NOMO-1 treated with dmso at 0.1 percent for 144 hours (cell line): Measurements from ENCODE around the gene SNX13.

Experiments used
- DNase-seq: peaks from one replicate; lab custom pipeline; 2025; ENCODE audit not compliant: unreplicated experiment; lab: John Stamatoyannopoulos, UW

SNX13 gene, protein sequence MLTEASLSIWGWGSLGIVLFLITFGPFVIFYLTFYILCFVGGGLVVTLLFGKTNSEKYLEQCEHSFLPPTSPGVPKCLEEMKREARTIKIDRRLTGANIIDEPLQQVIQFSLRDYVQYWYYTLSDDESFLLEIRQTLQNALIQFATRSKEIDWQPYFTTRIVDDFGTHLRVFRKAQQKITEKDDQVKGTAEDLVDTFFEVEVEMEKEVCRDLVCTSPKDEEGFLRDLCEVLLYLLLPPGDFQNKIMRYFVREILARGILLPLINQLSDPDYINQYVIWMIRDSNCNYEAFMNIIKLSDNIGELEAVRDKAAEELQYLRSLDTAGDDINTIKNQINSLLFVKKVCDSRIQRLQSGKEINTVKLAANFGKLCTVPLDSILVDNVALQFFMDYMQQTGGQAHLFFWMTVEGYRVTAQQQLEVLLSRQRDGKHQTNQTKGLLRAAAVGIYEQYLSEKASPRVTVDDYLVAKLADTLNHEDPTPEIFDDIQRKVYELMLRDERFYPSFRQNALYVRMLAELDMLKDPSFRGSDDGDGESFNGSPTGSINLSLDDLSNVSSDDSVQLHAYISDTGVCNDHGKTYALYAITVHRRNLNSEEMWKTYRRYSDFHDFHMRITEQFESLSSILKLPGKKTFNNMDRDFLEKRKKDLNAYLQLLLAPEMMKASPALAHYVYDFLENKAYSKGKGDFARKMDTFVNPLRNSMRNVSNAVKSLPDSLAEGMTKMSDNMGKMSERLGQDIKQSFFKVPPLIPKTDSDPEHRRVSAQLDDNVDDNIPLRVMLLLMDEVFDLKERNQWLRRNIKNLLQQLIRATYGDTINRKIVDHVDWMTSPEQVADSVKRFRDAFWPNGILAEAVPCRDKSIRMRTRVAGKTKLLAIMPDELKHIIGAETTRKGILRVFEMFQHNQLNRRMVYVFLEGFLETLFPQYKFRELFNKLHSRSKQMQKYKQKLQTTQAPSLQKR

GRCh38 chr7:17940302-17940883 is at the start of gene SNX13:
Gene SNX13, minus strand, starts transcription at chr7:17940494. Its CDS starts 199 bp downstream, at chr7:17940295.
- DNase-seq, result peak; percentile 69

GRCh38 chr7:17989546-17989945 is 49.3 kb upstream of the SNX13 start:
- DNase-seq, result no peak

DNA sequence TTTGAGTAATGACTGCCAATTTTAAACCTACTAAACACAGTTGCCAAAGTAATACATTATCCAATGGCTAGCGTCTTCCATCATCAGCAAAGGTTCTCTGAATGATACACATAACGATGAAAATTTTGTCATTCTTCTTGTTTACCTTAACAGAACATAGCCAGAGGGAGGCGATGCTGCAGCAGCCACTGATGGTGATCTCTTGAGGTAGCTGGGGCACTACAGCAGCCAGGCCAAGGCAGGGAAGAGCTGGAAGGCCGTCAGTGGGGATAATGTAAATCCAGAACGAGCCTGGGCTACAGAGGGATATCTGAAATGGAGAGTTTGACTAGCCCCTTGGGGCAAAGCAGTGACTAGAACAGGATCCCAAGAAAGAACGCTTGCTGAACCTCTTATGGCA is 48.6 kb upstream of the SNX13 start:
- DNase-seq, result no peak

- DNase-seq, result no peak
These were observed 47.8 kb upstream of the SNX13 start for GRCh38 chr7:17988141-17988540.

GRCh38 chr7:17986851-17987250 is 46.6 kb upstream of the SNX13 start:
- no peak for DNase-seq

GRCh38 chr7:17985473-17986239 is 45.4 kb upstream of the SNX13 start:
- DNase-seq, result no peak

GRCh38 chr7:17984288-17984687 is 44.0 kb upstream of the SNX13 start:
- no peak for DNase-seq

GRCh38 chr7:17983221-17984062 is 43.1 kb upstream of the SNX13 start:
- peak; percentile 7 for DNase-seq

DNA sequence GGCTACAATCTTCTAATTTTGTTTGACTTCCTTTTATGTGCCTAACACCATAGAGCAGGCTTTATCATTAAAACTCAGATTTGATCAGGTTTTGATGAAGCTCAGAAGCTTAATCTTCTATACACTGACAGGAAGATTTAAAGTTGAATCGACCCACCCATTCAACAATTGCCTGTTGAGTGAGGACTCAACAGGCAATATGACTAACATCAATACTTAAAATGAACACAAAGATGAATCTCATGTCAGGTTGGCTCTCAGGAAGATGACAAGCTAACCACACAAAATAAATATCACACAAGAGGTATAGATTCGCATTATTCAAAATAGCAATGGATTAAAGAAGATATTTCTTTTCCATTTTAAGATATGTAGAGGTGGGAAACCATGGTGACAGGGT is 36.7 kb upstream of the SNX13 start:
- no peak for DNase-seq

- no peak for DNase-seq
These were observed 31.1 kb upstream of the SNX13 start for GRCh38 chr7:17971411-17971810.

- DNase-seq, result no peak
These were observed 28.8 kb upstream of the SNX13 start for GRCh38 chr7:17968791-17969715.

GRCh38 chr7:17966706-17967105 is 26.4 kb upstream of the SNX13 start:
- DNase-seq, result no peak

GRCh38 chr7:17965603-17966002 is 25.3 kb upstream of the SNX13 start:
- no peak for DNase-seq

DNA sequence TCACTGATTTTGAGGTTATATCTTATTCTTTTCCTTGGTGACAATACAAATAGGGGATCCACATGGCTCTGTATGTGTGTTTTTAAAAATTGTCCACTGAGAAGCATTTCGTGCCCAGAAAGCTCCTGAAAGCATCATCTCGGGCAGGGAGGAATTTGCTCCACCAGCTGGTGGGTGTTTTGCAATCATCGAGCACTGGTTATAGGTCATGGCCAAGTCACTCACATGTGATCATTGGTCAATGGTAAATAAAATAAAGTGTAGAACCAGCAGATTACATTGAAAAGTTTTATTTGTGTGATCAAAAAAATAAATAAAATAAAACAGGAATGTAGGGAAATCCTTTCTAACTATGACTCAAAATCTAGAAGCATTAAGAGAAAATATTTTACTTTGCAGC is 23.0 kb upstream of the SNX13 start:
- DNase-seq, result no peak

DNA sequence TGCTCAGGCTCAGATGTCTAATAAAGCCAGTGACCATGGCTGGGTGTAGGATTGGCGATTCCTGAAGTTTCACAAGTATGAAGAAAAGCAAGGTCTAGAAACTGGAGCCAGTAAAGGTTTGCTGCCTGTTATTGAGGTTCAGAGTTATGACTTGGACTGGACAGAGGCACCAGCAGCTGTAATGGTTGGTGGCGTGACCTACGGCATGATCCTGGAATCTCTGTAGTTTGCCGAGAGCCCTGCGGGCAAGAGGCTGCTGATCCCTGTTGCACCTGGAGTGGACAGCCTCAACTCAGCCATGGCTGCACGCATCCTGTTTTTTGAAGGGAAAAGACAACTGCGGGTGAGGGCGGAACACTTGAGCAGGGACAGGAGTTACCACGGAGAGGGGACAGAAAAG is 22.4 kb upstream of the SNX13 start:
- no peak for DNase-seq

- DNase-seq, result no peak
These were observed 17.6 kb upstream of the SNX13 start for GRCh38 chr7:17957871-17958270.

GRCh38 chr7:17952387-17952786 is 12.1 kb upstream of the SNX13 start:
- DNase-seq, result no peak

GRCh38 chr7:17951742-17952254 is 11.5 kb upstream of the SNX13 start:
- DNase-seq, result no peak
